Upper lobe of right lung (tissue), 1 donor: Measurements from ENCODE around the gene C18orf32. TPM values are rescaled to one million over a fixed set of nuclear protein-coding genes. Genes with fewer than 3 reads are reported as not detected.
"Not testable (repeated sequence)": the region's sequence is repeated elsewhere in the genome, so short reads cannot be mapped to it uniquely, and the experiment has no call there.

Experiments
- ATAC-seq: fragments of 200-7000 bp; cut with Tn5 transposase; one replicate; pipeline ENCODE4 v1.9.1; 2020; ENCODE audit warnings: mild to moderate bottlenecking, moderate library complexity
- DNase-seq: peaks from one replicate; pipeline ENCODE4 v3.0.0-alpha.2; 2020
- H3K27ac ChIP-seq: fragments of 200-600 bp; one replicate; pipeline ENCODE4 v1.8.0; 2022
- H3K27me3 ChIP-seq: fragments of 200-600 bp; one replicate; pipeline ENCODE4 v1.8.0; 2022; ENCODE audit warnings: mild to moderate bottlenecking
- H3K36me3 ChIP-seq: fragments of 200-600 bp; one replicate; pipeline ENCODE4 v1.8.0; 2022
- H3K4me1 ChIP-seq: fragments of 200-600 bp; one replicate; pipeline ENCODE4 v1.8.0; 2022
- H3K4me3 ChIP-seq: fragments of 200-600 bp; one replicate; pipeline ENCODE4 v1.8.0; 2022; ENCODE audit warnings: mild to moderate bottlenecking
- H3K9me3 ChIP-seq: fragments of 200-600 bp; one replicate; pipeline ENCODE4 v1.8.0; 2022
- intact Hi-C: fragments of 100-400 bp; cut with DNase I; formaldehyde crosslinking; loops from one replicate; pipeline ENCODE4 v1.11.0; 2022
- total RNA-seq: library from RNA; stranded (reverse); fragmentation: NEBNext Ultra II Directional; extraction: Animal tissue kit (Norgen Biotek cat#: 25700); gene quantifications from one replicate; pipeline ENCODE4 v1.2.1, GENCODE V29; 2021
- TF ChIP-seq, protein P1 (sequence below): fragments of 200-600 bp; IDR thresholded peaks from one replicate; pipeline ENCODE4 v1.8.0; 2022; ENCODE audit warnings: antibody characterized with exemption
- donor health status: DM: no; HTN: yes; CAD: no; lungs with severe emphysema.

C18orf32 gene
- total RNA-seq, 1 donor from 2014 or later: 53.2 TPM

DNA sequence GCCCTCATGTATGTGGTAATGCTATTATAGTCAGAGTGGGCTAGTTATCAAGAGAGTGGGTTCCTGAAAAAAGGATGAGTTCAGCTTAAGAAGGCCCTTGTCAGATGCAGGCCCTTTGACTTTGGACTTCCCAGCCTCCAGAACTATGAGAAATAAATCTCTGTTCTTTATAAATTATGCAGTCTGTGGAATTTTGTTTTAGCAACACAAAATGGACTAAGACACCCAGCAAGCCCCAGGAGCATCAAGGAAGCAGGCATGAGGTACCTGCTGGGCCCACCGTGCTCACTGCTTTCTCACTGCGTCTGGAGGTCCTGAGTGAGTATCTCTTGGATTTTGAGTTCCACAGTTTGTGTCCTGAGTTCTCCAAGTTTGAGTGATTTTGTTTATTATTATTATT lies 38.9 kb upstream of the C18orf32 start:
- H3K36me3 ChIP-seq: no peaks in the 10 kb centered on the region
- H3K27me3 ChIP-seq: no peaks in the 10 kb centered on the region
- TF ChIP-seq, protein P1, sequence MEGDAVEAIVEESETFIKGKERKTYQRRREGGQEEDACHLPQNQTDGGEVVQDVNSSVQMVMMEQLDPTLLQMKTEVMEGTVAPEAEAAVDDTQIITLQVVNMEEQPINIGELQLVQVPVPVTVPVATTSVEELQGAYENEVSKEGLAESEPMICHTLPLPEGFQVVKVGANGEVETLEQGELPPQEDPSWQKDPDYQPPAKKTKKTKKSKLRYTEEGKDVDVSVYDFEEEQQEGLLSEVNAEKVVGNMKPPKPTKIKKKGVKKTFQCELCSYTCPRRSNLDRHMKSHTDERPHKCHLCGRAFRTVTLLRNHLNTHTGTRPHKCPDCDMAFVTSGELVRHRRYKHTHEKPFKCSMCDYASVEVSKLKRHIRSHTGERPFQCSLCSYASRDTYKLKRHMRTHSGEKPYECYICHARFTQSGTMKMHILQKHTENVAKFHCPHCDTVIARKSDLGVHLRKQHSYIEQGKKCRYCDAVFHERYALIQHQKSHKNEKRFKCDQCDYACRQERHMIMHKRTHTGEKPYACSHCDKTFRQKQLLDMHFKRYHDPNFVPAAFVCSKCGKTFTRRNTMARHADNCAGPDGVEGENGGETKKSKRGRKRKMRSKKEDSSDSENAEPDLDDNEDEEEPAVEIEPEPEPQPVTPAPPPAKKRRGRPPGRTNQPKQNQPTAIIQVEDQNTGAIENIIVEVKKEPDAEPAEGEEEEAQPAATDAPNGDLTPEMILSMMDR: no peak
- H3K4me3 ChIP-seq: no peak overlapping the region
- no peak overlapping the region for H3K27ac ChIP-seq
- H3K9me3 ChIP-seq: no peaks in the 10 kb centered on the region
- ATAC-seq (no peak), DNase-seq (no peak)
- no peaks in the 10 kb centered on the region for H3K4me1 ChIP-seq
- intact Hi-C loops: no loop called here

DNA sequence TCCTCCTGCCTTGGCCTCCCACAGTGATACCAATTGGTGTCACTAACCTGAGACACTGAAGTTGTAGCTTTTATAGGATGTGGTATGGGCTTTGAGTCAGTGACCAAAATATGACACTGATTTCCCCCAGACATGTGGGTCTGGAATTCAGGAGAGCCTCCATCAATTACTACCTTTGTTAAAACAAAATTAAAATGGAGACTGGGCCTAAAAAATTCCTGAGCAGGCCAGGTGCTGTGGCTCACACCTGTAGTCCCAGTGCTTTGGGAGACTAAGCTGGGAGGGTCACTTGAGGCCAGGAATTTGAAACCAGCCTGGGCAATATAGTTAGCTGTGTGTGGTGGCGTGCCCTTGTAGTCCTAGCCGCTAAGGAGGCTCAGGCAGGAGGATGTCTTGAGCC lies 37.9 kb upstream of the C18orf32 start:
- TF ChIP-seq, protein P1: no peak
- Histone ChIP-seq H3K4me3 (no peak overlapping the region), H3K4me1 (no peaks in the 10 kb centered on the region), H3K27me3 (no peaks in the 10 kb centered on the region), H3K36me3 (no peaks in the 10 kb centered on the region), H3K27ac (no peak overlapping the region), H3K9me3 (no peaks in the 10 kb centered on the region)
- ATAC-seq (no peak), DNase-seq (no peak)
- intact Hi-C loops: no loop called here

DNA sequence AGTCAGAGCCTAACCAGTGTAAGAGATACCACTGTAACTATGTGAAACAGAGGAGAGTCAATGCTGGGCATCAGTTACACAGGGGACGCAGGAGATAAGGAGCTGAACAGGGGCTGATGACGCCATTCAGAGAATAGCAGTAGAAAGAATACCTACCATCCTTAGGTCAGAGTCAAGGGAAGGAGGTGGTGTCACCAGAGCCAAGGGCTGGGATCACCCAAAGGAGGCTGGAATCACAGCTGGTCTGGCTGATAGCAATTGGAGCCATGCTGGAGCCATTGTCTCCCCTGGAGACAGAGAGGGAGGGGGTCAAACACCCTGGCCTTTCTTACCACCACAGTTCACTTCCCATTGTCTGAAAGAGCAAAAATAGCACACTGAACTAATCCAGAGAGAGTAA lies 37.3 kb upstream of the C18orf32 start:
- DNase-seq (no peak), ATAC-seq (no peak)
- Histone ChIP-seq H3K36me3 (no peaks in the 10 kb centered on the region), H3K9me3 (no peaks in the 10 kb centered on the region), H3K4me1 (no peaks in the 10 kb centered on the region), H3K27ac (no peak overlapping the region), H3K27me3 (no peaks in the 10 kb centered on the region), H3K4me3 (no peak overlapping the region)
- intact Hi-C loops: no loop called here
- TF ChIP-seq, protein P1: no peak

DNA sequence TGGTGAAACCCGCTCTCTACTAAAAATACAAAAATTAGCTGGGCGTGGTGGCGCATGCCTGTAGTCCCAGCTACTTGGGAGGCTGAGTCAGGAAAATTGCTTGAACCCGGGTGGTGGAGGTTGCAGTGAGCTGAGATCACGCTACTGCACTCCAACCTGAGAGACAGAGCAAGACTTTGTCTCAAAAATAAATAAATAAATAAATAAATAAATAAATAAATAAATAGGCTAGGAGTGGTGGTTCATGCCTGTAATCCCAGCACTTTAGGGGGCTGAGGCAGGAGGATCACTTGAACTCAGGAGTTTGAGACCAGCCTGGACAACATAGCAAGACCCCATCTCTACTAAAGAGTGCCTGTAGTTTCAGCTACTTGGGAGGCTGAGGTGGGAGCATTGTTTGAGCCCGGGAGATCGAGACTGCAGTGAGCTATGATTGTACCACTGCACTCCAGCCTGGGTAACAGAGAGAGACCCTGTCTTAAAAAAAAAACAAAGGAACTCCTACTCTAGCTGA lies 36.6 kb upstream of the C18orf32 start:
- H3K36me3 ChIP-seq, DNase-seq, intact Hi-C loops: not testable (repeated sequence)

DNA sequence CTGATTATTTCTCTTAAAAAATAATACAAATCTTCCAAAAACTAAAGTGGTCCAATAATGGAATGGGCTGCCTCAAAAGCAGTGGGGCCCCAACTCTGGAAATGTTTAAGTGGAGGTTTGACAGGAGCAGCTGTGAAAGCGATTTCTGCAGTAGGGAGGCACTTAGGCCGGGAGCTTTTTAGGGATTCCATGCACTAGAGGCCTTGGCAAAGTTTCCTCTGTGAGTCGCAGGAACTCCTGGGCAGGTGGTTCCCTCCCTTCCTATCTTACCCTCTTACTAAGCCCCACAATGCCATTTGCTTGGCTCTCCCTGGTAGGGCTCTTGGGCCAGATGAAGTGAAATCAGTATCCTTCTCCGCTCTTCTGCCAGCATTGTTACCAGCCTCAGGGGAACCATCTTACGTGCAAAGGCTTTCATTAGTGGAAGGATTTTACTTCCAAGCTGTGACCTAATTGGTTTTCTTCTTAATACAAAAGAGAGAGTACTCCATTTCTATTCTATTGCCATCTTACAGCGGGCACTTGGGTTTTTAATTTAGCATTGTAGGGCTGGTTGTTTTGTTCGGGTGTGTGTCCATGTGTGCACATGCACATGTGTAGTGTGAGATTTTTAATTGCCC lies 34.3 kb upstream of the C18orf32 start:
- H3K27ac ChIP-seq: no peak overlapping the region
- H3K27me3 ChIP-seq: no peaks in the 10 kb centered on the region
- intact Hi-C loops: no loop called here
- ATAC-seq (no peak), DNase-seq (no peak)
- no peaks in the 10 kb centered on the region for H3K4me1 ChIP-seq
- TF ChIP-seq, protein P1: no peak
- no peaks in the 10 kb centered on the region for H3K36me3 ChIP-seq
- H3K9me3 ChIP-seq: no peaks in the 10 kb centered on the region
- no peak overlapping the region for H3K4me3 ChIP-seq

More for the DNA sequence above, 36.6 kb upstream of the C18orf32 start:
- H3K4me1 ChIP-seq, H3K4me3 ChIP-seq, H3K9me3 ChIP-seq, H3K27ac ChIP-seq, ATAC-seq, H3K27me3 ChIP-seq: not testable (repeated sequence)

DNA sequence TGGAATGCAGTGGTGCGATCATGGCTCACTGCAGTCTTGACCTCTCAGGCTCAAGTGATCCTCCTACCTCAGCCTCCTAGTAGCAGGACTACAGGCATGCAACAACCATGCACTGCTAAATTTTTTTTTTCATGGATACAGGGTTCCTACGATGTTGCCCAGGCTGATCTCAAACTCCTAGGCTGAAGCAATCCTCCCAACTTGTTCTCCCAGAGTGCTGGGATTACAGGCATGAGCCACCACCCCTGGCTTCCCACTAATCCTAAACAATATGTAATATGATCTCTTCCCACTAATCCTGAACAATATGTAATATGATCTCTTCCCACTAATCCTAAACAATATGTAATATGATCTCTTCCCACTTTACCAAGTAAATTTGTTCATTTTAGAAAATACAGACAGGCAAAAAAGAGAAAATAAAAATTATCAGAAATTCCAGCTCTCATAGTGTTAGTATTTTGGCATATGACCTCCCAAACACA lies 33.7 kb upstream of the C18orf32 start:
- Histone ChIP-seq H3K27me3 (no peaks in the 10 kb centered on the region), H3K9me3 (no peaks in the 10 kb centered on the region), H3K27ac (no peak overlapping the region), H3K36me3 (no peaks in the 10 kb centered on the region), H3K4me1 (no peaks in the 10 kb centered on the region), H3K4me3 (no peak overlapping the region)
- no peak for DNase-seq
- intact Hi-C loops: no loop called here
- ATAC-seq: no peak
- TF ChIP-seq, protein P1: no peak
